Parathyroid adenoma (tissue), 2 donors: Measurements from ENCODE around the gene COL8A2.

ENCODE experiments used
- H2AFZ ChIP-seq: fragments of 300-600 bp; sonication (generic); one replicate; pipeline ENCODE4 v1.7.0; 2017; ENCODE audit warnings: antibody characterized with exemption, mild to moderate bottlenecking
- H3K27ac ChIP-seq: fragments of 300-600 bp; sonication (generic); one replicate; pipeline ENCODE4 v1.7.0; 2017
- H3K27me3 ChIP-seq: fragments of 300-600 bp; sonication (generic); one replicate; pipeline ENCODE4 v1.7.0; 2017; ENCODE audit warnings: low read length; ENCODE audit not compliant: control insufficient read depth, insufficient read depth
- H3K36me3 ChIP-seq: fragments of 300-600 bp; sonication (generic); one replicate; pipeline ENCODE4 v1.7.0; 2017; ENCODE audit warnings: low read length; ENCODE audit not compliant: control insufficient read depth, insufficient read depth
- H3K4me1 ChIP-seq: fragments of 300-600 bp; sonication (generic); one replicate; pipeline ENCODE4 v1.7.0; 2017; ENCODE audit warnings: control low read depth
- H3K4me2 ChIP-seq: fragments of 300-600 bp; sonication (generic); one replicate; pipeline ENCODE4 v1.7.0; 2017; ENCODE audit warnings: low read length
- H3K4me3 ChIP-seq: fragments of 300-600 bp; sonication (generic); one replicate; pipeline ENCODE4 v1.7.0; 2017; ENCODE audit warnings: low read depth, low read length
- H3K79me2 ChIP-seq: fragments of 300-600 bp; sonication (generic); one replicate; pipeline ENCODE4 v1.7.0; 2017; ENCODE audit warnings: control low read depth
- H3K9ac ChIP-seq: fragments of 300-600 bp; sonication (generic); one replicate; pipeline ENCODE4 v1.7.0; 2017; ENCODE audit warnings: mild to moderate bottlenecking
- H3K9me3 ChIP-seq: fragments of 300-600 bp; sonication (generic); one replicate; pipeline ENCODE4 v1.7.0; 2017; ENCODE audit warnings: low read length; ENCODE audit not compliant: control insufficient read depth
- TF ChIP-seq, protein P1 (sequence below): fragments of 300-600 bp; sonication (generic); IDR thresholded peaks from one replicate; pipeline ENCODE4 v1.7.0; 2017; ENCODE audit warnings: antibody characterized with exemption, mild to moderate bottlenecking
- donor health status: primary hyperparathyroidism.

Gene COL8A2

DNA sequence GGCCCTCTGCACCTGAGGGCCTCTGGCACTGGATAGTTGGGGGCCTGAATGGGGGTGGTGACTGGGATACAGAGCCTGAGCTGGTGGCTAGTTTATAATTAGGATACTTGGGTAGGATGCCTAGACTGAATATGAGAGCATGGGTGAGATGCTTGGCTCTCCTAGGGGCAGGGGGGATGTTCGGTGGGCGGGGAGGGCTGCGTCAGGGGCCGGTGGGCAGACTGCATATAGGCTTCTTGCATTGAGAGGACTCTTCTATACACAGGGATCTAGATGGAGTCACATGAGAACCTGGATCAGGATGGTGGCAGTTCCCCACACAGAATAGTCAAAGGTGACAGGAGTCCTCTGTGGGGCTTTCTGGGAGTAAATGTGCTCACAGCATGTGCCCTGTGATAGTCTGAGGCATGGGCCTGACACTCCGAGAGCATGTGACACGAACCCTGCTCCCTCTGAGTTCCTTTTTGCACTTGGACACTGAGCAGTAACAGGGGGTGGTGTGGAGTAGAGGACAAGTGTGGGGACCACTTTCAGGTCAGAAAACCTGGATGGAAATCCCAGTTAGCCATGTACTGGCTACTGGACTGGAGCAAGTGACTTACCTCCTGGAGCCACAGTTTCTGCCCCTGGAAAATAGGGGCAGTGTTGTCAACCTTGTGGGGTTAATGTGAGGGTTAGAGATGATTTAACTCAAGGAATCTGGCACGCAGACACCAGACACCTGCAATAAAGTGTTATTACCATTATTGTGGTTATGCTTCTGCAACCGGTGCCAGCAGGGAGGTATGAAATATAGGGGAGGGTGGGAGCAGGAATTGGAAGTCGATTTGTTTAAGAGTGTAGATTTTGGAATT lies 33.2 kb upstream of the COL8A2 start:
- Histone ChIP-seq H3K79me2 (peaks cover 17% of the 10 kb centered on the region), H3K27ac (peak overlapping the region; percentile 69), H3K9me3 (no peaks in the 10 kb centered on the region), H3K4me3 (peak overlapping the region; percentile 78), H3K4me2 (peak overlapping the region; percentile 60), H2AFZ (no peak overlapping the region), H3K36me3 (no peaks in the 10 kb centered on the region), H3K27me3 (no peaks in the 10 kb centered on the region), H3K4me1 (peaks cover 7% of the 10 kb centered on the region), H3K9ac (no peak overlapping the region)
- TF ChIP-seq, protein P1, sequence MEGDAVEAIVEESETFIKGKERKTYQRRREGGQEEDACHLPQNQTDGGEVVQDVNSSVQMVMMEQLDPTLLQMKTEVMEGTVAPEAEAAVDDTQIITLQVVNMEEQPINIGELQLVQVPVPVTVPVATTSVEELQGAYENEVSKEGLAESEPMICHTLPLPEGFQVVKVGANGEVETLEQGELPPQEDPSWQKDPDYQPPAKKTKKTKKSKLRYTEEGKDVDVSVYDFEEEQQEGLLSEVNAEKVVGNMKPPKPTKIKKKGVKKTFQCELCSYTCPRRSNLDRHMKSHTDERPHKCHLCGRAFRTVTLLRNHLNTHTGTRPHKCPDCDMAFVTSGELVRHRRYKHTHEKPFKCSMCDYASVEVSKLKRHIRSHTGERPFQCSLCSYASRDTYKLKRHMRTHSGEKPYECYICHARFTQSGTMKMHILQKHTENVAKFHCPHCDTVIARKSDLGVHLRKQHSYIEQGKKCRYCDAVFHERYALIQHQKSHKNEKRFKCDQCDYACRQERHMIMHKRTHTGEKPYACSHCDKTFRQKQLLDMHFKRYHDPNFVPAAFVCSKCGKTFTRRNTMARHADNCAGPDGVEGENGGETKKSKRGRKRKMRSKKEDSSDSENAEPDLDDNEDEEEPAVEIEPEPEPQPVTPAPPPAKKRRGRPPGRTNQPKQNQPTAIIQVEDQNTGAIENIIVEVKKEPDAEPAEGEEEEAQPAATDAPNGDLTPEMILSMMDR: no peak

- H3K79me2 ChIP-seq: peaks cover 17% of the 10 kb centered on the region
- H3K27me3 ChIP-seq: no peaks in the 10 kb centered on the region
- no peaks in the 10 kb centered on the region for H3K9me3 ChIP-seq
- H3K4me1 ChIP-seq: peaks cover 7% of the 10 kb centered on the region
- TF ChIP-seq, protein P1: no peak
- H3K36me3 ChIP-seq: no peaks in the 10 kb centered on the region
- H3K27ac ChIP-seq: peak overlapping the region; percentile 69
- H3K4me3 ChIP-seq: peak overlapping the region; percentile 78
- peak overlapping the region; percentile 60 for H3K4me2 ChIP-seq
- no peak overlapping the region for H3K9ac ChIP-seq
- peak overlapping the region; percentile 34 for H2AFZ ChIP-seq
Observed at GRCh38 chr1:36157115-36157903, 32.3 kb upstream of the COL8A2 start.

DNA sequence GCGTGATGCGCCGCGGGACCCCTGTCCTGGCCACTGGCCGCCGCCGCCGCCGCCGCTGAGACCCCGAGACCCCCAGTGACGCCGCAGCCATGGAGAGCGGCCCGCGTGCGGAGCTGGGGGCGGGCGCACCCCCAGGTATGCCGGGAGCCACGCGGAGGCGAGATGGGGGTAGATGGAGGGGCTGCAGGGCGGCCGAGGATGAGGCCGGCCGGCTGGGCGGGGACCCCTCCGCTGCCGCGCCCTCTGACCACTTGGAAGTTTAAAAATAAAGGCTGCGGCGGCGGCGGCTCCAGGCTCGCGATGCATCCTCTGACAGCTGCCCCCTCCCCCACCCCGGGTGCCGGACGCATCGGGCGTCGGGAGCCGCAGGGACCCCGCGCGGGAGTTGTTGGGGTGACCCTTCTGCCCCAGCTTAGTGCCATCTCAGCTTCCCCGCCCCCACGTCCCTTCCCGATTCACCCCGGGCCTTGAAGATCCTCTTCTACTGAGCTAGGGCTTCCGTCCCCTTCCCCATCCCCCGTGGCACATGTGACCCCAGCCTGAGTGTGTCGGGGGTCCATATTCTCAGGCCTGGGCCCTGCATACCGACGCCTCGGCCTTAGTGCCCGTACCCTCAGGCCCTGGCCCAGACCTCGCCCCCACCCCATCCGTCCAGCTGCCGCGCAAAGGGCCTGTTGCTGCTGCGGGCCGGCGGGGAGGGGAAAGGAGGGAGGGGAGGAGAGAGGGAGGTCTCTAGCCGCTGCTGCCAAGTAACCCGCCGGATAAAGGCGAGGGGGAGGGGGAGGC lies 31.5 kb upstream of the COL8A2 start:
- Histone ChIP-seq H3K79me2 (peaks cover 16% of the 10 kb centered on the region), H3K9ac (peak overlapping the region; percentile 61), H3K4me1 (peaks cover 12% of the 10 kb centered on the region), H2AFZ (peak overlapping the region; percentile 34), H3K36me3 (no peaks in the 10 kb centered on the region), H3K4me3 (peak overlapping the region; percentile 78), H3K9me3 (no peaks in the 10 kb centered on the region), H3K27ac (peak overlapping the region; percentile 69), H3K4me2 (peak overlapping the region; percentile 60), H3K27me3 (no peaks in the 10 kb centered on the region)
- TF ChIP-seq, protein P1: no peak

- H3K27ac ChIP-seq: peak within 1 kb of the TSS; percentile 89
- TF ChIP-seq, protein P1: no peak
- H3K9ac ChIP-seq: peak within 1 kb of the TSS; percentile 61
- no peaks in the 10 kb centered on the region for H3K36me3 ChIP-seq
- H2AFZ ChIP-seq: peak within 1 kb of the TSS; percentile 80
- H3K4me1 ChIP-seq: peaks cover 12% of the 10 kb centered on the region
- H3K27me3 ChIP-seq: no peaks in the 10 kb centered on the region
- no peaks in the 10 kb centered on the region for H3K9me3 ChIP-seq
- H3K79me2 ChIP-seq: peaks cover 12% of the 10 kb centered on the region
- peak within 1 kb of the TSS; percentile 90 for H3K4me2 ChIP-seq
- peak within 1 kb of the TSS; percentile 97 for H3K4me3 ChIP-seq
Observed at GRCh38 chr1:36155408-36156328, 30.6 kb upstream of the COL8A2 start, which contains the start of gene MAP7D1. Gene MAP7D1 (plus strand): TSS chr1:36156160. CDS start chr1:36156418, 258 bp downstream.
